Prostate gland (tissue), 2 donors: Measurements from ENCODE around the gene PTPN1. TPM values are rescaled to one million over a fixed set of nuclear protein-coding genes. Genes with fewer than 3 reads are reported as not detected.

Experiments used
- DNase-seq: peaks from one replicate; pipeline ENCODE4 v3.0.0-alpha.2; 2019; ENCODE audit warnings: low spot score
- H3K27ac ChIP-seq, 2 donors: fragments of 200-600 bp; sonication (generic); 2 replicates each; pipeline ENCODE4 v1.5.1; 2017 to 2019
- H3K27me3 ChIP-seq: fragments of 200-600 bp; sonication (generic); replicated peaks from 2 replicates; pipeline ENCODE4 v1.5.1; 2019; ENCODE audit not compliant: insufficient read depth
- H3K36me3 ChIP-seq, 2 donors: fragments of 200-600 bp; sonication (generic); 1 replicate in 1 of 2; 2 replicates in 1 of 2; pipeline versions ENCODE4 v1.5.1 to v1.8.1; 2017 to 2019
- H3K4me1 ChIP-seq: fragments of 200-600 bp; sonication (generic); replicated peaks from 2 replicates; pipeline ENCODE4 v1.5.1; 2019
- H3K4me3 ChIP-seq, 2 donors: fragments of 200-600 bp; sonication (generic); 2 replicates each; pipeline ENCODE4 v1.5.1; 2017 to 2019
- H3K9me3 ChIP-seq: fragments of 200-600 bp; sonication (generic); 2 replicates; pipeline ENCODE4 v1.5.1; 2017
- CTCF ChIP-seq, 4 experiments: fragments of 200-600 bp in 2 of 4; fragments of 450-650 bp in 2 of 4; sonication (generic) in 2 of 4; IDR thresholded peaks; 1 replicate in 3 of 4; 2 replicates in 1 of 4; pipeline ENCODE4 v1.5.1; 2016 to 2019; ENCODE audit warnings: antibody characterized with exemption in 4 of 4, mild to moderate bottlenecking in 2 of 4, moderate library complexity in 2 of 4
- POLR2A ChIP-seq: fragments of 450-650 bp; IDR thresholded peaks from one replicate; pipeline ENCODE4 v1.6.1; 2016; ENCODE audit warnings: antibody characterized with exemption, mild to moderate bottlenecking
- POLR2AphosphoS5 ChIP-seq: sonication (generic); formaldehyde crosslinking; IDR thresholded peaks from one replicate; pipeline ENCODE4 v1.6.1; 2017; ENCODE audit warnings: antibody characterized with exemption
- WGBS: methylation state at CpG from one replicate; pipeline ENCODE4 v1.1.5; 2018; 5-methylcytosine and 5-hydroxymethylcytosine counted together
- intact Hi-C: fragments of 100-400 bp; cut with DNase I; formaldehyde crosslinking; loops from one replicate; pipeline ENCODE4 v1.14.2; 2022
- total RNA-seq, 2 donors: library from RNA; depleted of rRNA; stranded (reverse); fragments of >200 nt; gene quantifications; one replicate each; pipeline ENCODE4 v1.1.0, GENCODE V29; 2016

The PTPN1 gene
- total RNA-seq, 2 donors from 2014 or later: 28.5 to 46.6 TPM

- peaks cover 8% of the 10 kb centered on the region for H3K4me1 ChIP-seq
Observed at GRCh38 chr20:50523552-50524167, 13.5 kb downstream of the PTPN1 start.

GRCh38 chr20:50525681-50526080 lies 15.5 kb downstream of the PTPN1 start:
- H3K27me3 ChIP-seq: no peaks in the 10 kb centered on the region
- no peak overlapping the region for H3K4me3 ChIP-seq
- no peak for DNase-seq
- no peaks in the 10 kb centered on the region for H3K9me3 ChIP-seq
- H3K27ac ChIP-seq: no peak overlapping the region
- WGBS: 98% methylated on average over 4 of the region's 4 CpGs
- no peaks in the 10 kb centered on the region for H3K36me3 ChIP-seq
- intact Hi-C loops: no loop called here
- H3K4me1 ChIP-seq: peaks cover 3% of the 10 kb centered on the region
- TF ChIP-seq CTCF (IDR thresholded peaks at IDR 0.05) (no peak), POLR2AphosphoS5 (no peak), POLR2A (no peak)

More at GRCh38 chr20:50523552-50524167, 13.5 kb downstream of the PTPN1 start:
- intact Hi-C loops: no loop called here
- Histone ChIP-seq H3K36me3 (no peaks in the 10 kb centered on the region), H3K27me3 (no peaks in the 10 kb centered on the region), H3K27ac (no peak overlapping the region), H3K9me3 (no peaks in the 10 kb centered on the region), H3K4me3 (no peak overlapping the region)
- no peak for TF ChIP-seq CTCF (IDR thresholded peaks at IDR 0.05)
- TF ChIP-seq POLR2AphosphoS5: no peak
- no peak for TF ChIP-seq POLR2A
- DNase-seq: no peak
- 70% methylated on average over 3 of the region's 3 CpGs for WGBS

GRCh38 chr20:50526403-50526989 lies 16.3 kb downstream of the PTPN1 start:
- Histone ChIP-seq H3K27me3 (no peaks in the 10 kb centered on the region), H3K36me3 (no peaks in the 10 kb centered on the region), H3K4me1 (peaks cover 3% of the 10 kb centered on the region), H3K4me3 (no peak overlapping the region), H3K27ac (no peak overlapping the region), H3K9me3 (no peaks in the 10 kb centered on the region)
- intact Hi-C loops: no loop called here
- TF ChIP-seq POLR2AphosphoS5 (no peak), CTCF (IDR thresholded peaks at IDR 0.05) (no peak), POLR2A (no peak)
- 70% methylated on average over 3 of the region's 3 CpGs for WGBS
- no peak for DNase-seq

GRCh38 chr20:50527068-50527605 lies 17.0 kb downstream of the PTPN1 start:
- Histone ChIP-seq H3K27me3 (no peaks in the 10 kb centered on the region), H3K27ac (no peak overlapping the region), H3K36me3 (no peaks in the 10 kb centered on the region), H3K9me3 (no peaks in the 10 kb centered on the region), H3K4me1 (peaks cover 3% of the 10 kb centered on the region), H3K4me3 (no peak overlapping the region)
- no peak for DNase-seq
- intact Hi-C loops: no loop called here
- TF ChIP-seq POLR2A (no peak), POLR2AphosphoS5 (no peak), CTCF (IDR thresholded peaks at IDR 0.05) (no peak)
- WGBS: 62% methylated on average over 9 of the region's 9 CpGs

- Histone ChIP-seq H3K9me3 (no peaks in the 10 kb centered on the region), H3K4me3 (no peak overlapping the region), H3K4me1 (peaks cover 3% of the 10 kb centered on the region), H3K27me3 (no peaks in the 10 kb centered on the region), H3K36me3 (no peaks in the 10 kb centered on the region), H3K27ac (peak overlapping the region in 1 of 2 donors; percentile 7)
- 80% methylated on average over 6 of the region's 6 CpGs for WGBS
- no peak for TF ChIP-seq CTCF (IDR thresholded peaks at IDR 0.05)
- TF ChIP-seq POLR2A: no peak
- no peak for TF ChIP-seq POLR2AphosphoS5
- no peak for DNase-seq
- intact Hi-C loops: no loop called here
Observed at GRCh38 chr20:50528129-50528528, 17.9 kb downstream of the PTPN1 start.
